H9 (cell line): ENCODE results near the gene ZSCAN25. TPM values are rescaled to one million over a fixed set of nuclear protein-coding genes. Genes with fewer than 3 reads are reported as not detected.
"Not testable (repeated sequence)": the region's sequence is repeated elsewhere in the genome, so short reads cannot be mapped to it uniquely, and the experiment has no call there.

Experiments used
- DNase-seq: peaks from one replicate; pipeline ENCODE4 v3.0.0-alpha.2; 2017
- H2AFZ ChIP-seq: one replicate; pipeline ENCODE4 v1.6.1; 2013; ENCODE audit warnings: mild to moderate bottlenecking, low read length, control low read depth, moderate library complexity
- H2AK5ac ChIP-seq: 2 replicates; pipeline ENCODE4 v1.6.1; 2013; ENCODE audit warnings: low read length, control low read depth, mixed read lengths; ENCODE audit not compliant: insufficient read length
- H2BK120ac ChIP-seq: one replicate; pipeline ENCODE4 v1.6.1; 2013; ENCODE audit warnings: low read depth, mild to moderate bottlenecking, low read length, control low read depth, inconsistent platforms; ENCODE audit not compliant: poor library complexity, severe bottlenecking
- H2BK12ac ChIP-seq: 2 replicates; pipeline ENCODE4 v1.6.1; 2013; ENCODE audit warnings: low read length, control low read depth, mixed read lengths, low read depth; ENCODE audit not compliant: insufficient read length
- H2BK15ac ChIP-seq: 2 replicates; pipeline ENCODE4 v1.6.1; 2013; ENCODE audit warnings: low read depth, low read length, control low read depth
- H2BK20ac ChIP-seq: one replicate; pipeline ENCODE4 v1.6.1; 2013; ENCODE audit warnings: low read depth, mild to moderate bottlenecking, low read length, control low read depth, inconsistent platforms; ENCODE audit not compliant: poor library complexity, severe bottlenecking
- H2BK5ac ChIP-seq: 2 replicates; pipeline ENCODE4 v1.6.1; 2013; ENCODE audit warnings: low read length, control low read depth, mixed read lengths; ENCODE audit not compliant: insufficient read length
- H3K14ac ChIP-seq: 2 replicates; pipeline ENCODE4 v1.6.1; 2013; ENCODE audit warnings: low read length, control low read depth; ENCODE audit not compliant: insufficient read depth
- H3K18ac ChIP-seq: 2 replicates; pipeline ENCODE4 v1.6.1; 2013; ENCODE audit warnings: low read depth, mild to moderate bottlenecking, mixed read lengths, low read length, control low read depth; ENCODE audit not compliant: insufficient read length
- H3K23ac ChIP-seq: 2 replicates; pipeline ENCODE4 v1.6.1; 2013; ENCODE audit warnings: low read length, control low read depth, mixed read lengths, low read depth; ENCODE audit not compliant: insufficient read length
- H3K23me2 ChIP-seq: 2 replicates; pipeline ENCODE4 v1.6.1; 2013; ENCODE audit warnings: low read depth, mild to moderate bottlenecking, mixed read lengths, low read length, control low read depth; ENCODE audit not compliant: insufficient read length, poor library complexity, severe bottlenecking
- H3K27ac ChIP-seq: 2 replicates; pipeline ENCODE4 v1.5.1; 2013; ENCODE audit warnings: low read length, control low read depth, mixed read lengths, low read depth; ENCODE audit not compliant: insufficient read length
- H3K27me3 ChIP-seq: 2 replicates; pipeline ENCODE4 v1.6.1; 2013; ENCODE audit warnings: low read length, control low read depth, inconsistent platforms; ENCODE audit not compliant: insufficient read depth
- H3K4ac ChIP-seq: 2 replicates; pipeline ENCODE4 v1.6.1; 2013; ENCODE audit warnings: low read depth, mild to moderate bottlenecking, control low read depth, inconsistent platforms, low read length, moderate library complexity
- H3K4me1 ChIP-seq: 2 replicates; pipeline ENCODE4 v1.6.1; 2013; ENCODE audit warnings: low read length, control low read depth, inconsistent platforms; ENCODE audit not compliant: insufficient read depth
- H3K4me2 ChIP-seq: 2 replicates; pipeline ENCODE4 v1.6.1; 2013; ENCODE audit warnings: low read length, control low read depth, mixed read lengths; ENCODE audit not compliant: insufficient read length, insufficient read depth
- H3K56ac ChIP-seq: 2 replicates; pipeline ENCODE4 v1.6.1; 2013; ENCODE audit warnings: low read depth, mild to moderate bottlenecking, mixed read lengths, low read length, control low read depth; ENCODE audit not compliant: insufficient read length
- H3K79me1 ChIP-seq: 2 replicates; pipeline ENCODE4 v1.6.1; 2013; ENCODE audit warnings: low read depth, mild to moderate bottlenecking, moderate library complexity, low read length, control low read depth, inconsistent platforms; ENCODE audit not compliant: insufficient read depth, poor library complexity, severe bottlenecking
- H3K79me2 ChIP-seq: 2 replicates; pipeline ENCODE4 v1.6.1; 2013; ENCODE audit warnings: low read length, control low read depth, inconsistent platforms; ENCODE audit not compliant: insufficient read depth
- H3K9ac ChIP-seq: 2 replicates; pipeline ENCODE4 v1.6.1; 2013; ENCODE audit warnings: low read length, control low read depth, mixed read lengths; ENCODE audit not compliant: insufficient read length; ENCODE audit errors: extremely low read depth
- H3K9me3 ChIP-seq: one replicate; pipeline ENCODE4 v1.6.1; 2013; ENCODE audit warnings: low read depth, low read length, inconsistent platforms; ENCODE audit not compliant: control insufficient read depth
- H3T11ph ChIP-seq: one replicate; pipeline ENCODE4 v1.6.1; 2013; ENCODE audit warnings: mild to moderate bottlenecking, low read length, control low read depth, inconsistent platforms
- H4K20me1 ChIP-seq: one replicate; pipeline ENCODE4 v1.6.1; 2013; ENCODE audit not compliant: control insufficient read depth, insufficient read length, insufficient read depth
- H4K5ac ChIP-seq: 2 replicates; pipeline ENCODE4 v1.6.1; 2013; ENCODE audit warnings: low read depth, mild to moderate bottlenecking, mixed read lengths, low read length, control low read depth; ENCODE audit not compliant: insufficient read length
- H4K8ac ChIP-seq: replicated peaks from 2 replicates; pipeline ENCODE4 v1.6.1; 2013; ENCODE audit warnings: low read length, control low read depth, mixed read lengths, low read depth; ENCODE audit not compliant: insufficient read length
- H4K91ac ChIP-seq: 2 replicates; pipeline ENCODE4 v1.6.1; 2013; ENCODE audit warnings: low read depth, mild to moderate bottlenecking, moderate library complexity, mixed read lengths, low read length, control low read depth; ENCODE audit not compliant: insufficient read length
- H3K27ac Mint-ChIP-seq, 3 experiments: 2 replicates in 2 of 3; 3 replicates in 1 of 3; pipeline ENCODE4 v1.8.0; 2020 to 2021; ENCODE audit warnings: mixed read lengths in 3 of 3, mild to moderate bottlenecking in 1 of 3, moderate library complexity in 1 of 3
- H3K27me3 Mint-ChIP-seq: 2 replicates; pipeline ENCODE4 v1.8.0; 2021; ENCODE audit warnings: low read depth, mild to moderate bottlenecking, moderate library complexity, mixed read lengths
- H3K36me3 Mint-ChIP-seq, 3 experiments: 2 replicates in 2 of 3; 3 replicates in 1 of 3; pipeline ENCODE4 v1.8.0; 2020 to 2021; ENCODE audit warnings: low read depth in 3 of 3, mixed read lengths in 3 of 3; ENCODE audit not compliant: insufficient read depth in 1 of 3
- H3K4me1 Mint-ChIP-seq, 2 experiments: 2 replicates each; pipeline ENCODE4 v1.8.0; 2020; ENCODE audit warnings: mixed read lengths in 2 of 2
- H3K4me3 Mint-ChIP-seq, 2 experiments: 2 replicates in 1 of 2; 3 replicates in 1 of 2; pipeline ENCODE4 v1.8.0; 2020 to 2021; ENCODE audit warnings: mild to moderate bottlenecking in 2 of 2, mixed read lengths in 2 of 2, moderate library complexity in 1 of 2
- H3K9me3 Mint-ChIP-seq, 2 experiments: 2 replicates in 1 of 2; 3 replicates in 1 of 2; pipeline ENCODE4 v1.8.0; 2020; ENCODE audit warnings: mild to moderate bottlenecking in 2 of 2, mixed read lengths in 2 of 2, moderate library complexity in 1 of 2
- WGBS: extraction: QIAGEN DNeasy Blood & Tissue Kit; methylation state at CpG from one replicate; pipeline ENCODE4 v1.1.7; 2013; ENCODE audit warnings: missing lambda C conversion rate, low lambda C conversion rate, mixed read lengths; ENCODE audit not compliant: insufficient read length; ENCODE audit errors: extremely low coverage; 5-methylcytosine and 5-hydroxymethylcytosine counted together
- long read RNA-seq: library from polyadenylated mRNA; unstranded; transcript quantifications from one replicate; pipeline ENCODE4 v2.0.0, GENCODE V29; 2020
- total RNA-seq: library from RNA; stranded (reverse); gene quantifications from 2 replicates; pipeline ENCODE4 v1.2.1, GENCODE V29; 2021
- TF ChIP-seq, protein P1 (sequence below): fragments of 200-600 bp; sonication (generic); conservative IDR thresholded peaks from 3 replicates; pipeline ENCODE4 v1.8.0; 2021; ENCODE audit warnings: antibody characterized with exemption, mild to moderate bottlenecking

The ZSCAN25 gene
- 21.3 and 21.5 TPM in 2 replicates for total RNA-seq
- long read RNA-seq, full-length matches to known transcripts, result 31 of 78 reads
- long read RNA-seq, partial matches to known transcripts, result 8 of 78 reads
- long read RNA-seq, other reads (novel, unspliced or antisense), result 39 of 78 reads

DNA sequence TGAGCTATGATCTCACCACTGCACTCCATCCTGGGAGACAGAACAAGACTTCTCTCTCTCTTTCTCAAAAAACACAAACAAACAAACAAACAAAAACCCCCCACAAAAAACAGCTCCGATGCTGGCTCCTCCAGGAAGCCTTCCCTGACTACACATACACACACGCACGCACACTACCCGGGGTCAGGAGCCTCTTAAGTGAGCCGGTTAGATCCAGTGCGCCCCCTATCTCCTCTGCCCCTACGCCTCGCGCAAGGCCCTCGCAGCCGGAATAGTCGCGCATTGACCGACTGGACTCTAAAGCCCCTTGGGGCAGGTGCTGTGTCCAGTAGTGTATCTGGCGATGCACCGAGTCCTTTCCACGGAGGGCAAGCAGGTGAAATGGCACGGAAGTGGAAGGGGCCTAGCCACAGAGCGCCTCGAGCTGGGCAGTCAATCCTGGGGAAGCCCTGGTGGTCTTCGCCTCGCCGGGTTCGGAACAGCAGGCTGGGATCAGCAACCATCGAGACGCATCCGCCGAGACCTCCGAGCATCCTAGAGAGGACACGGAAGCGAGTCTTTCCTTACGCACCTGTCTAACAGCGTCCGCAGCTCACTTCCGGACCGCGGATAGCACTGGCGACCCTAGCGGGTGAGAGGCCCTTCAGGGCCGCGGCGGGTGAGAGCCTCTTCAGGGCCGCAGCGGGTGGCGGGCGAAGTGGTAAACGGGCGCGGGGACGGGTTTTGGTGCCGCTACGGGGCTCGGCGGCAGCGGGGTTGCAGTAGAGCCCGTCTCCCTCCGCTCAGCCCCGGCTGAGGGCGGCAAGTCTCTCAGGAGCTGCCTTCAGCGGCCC is at the start of gene ZSCAN25:
TSS of gene ZSCAN25 (plus strand) at position 588 of the 833 bp plus-strand sequence. CDS start 2,661 bp downstream, outside the sequence.
- Mint-ChIP-seq H3K4me1 (peaks cover 11 to 18% of the 10 kb centered on the region in 2 experiments), H3K9me3 (no peaks in the 10 kb centered on the region; a peak in 2 of 5 replicates)

DNA sequence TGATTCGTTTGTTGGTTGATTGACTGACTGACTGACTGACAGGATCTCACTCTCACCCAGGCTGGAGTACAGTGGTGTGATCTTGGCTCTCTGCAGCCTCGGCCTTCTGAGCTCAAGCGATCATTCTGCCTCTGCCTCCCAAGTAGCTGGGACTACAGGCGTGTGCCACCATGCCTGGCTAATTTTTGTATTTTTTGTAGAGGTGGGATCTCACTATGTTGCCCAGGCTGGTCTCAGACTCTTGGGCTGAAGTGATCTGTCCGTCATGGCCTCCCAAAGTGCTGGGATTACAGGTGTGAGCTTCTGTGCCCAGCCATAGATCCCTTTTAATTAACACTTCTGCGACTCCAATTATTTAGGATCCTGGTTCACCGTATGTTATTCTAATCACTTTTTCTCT is 48.0 kb upstream of the ZSCAN25 start:
- H3K9me3 ChIP-seq, H4K8ac ChIP-seq, H4K91ac ChIP-seq, H3K23me2 ChIP-seq, H3K4ac ChIP-seq, H3K27ac Mint-ChIP-seq, H3K4me3 Mint-ChIP-seq, H2BK20ac ChIP-seq, DNase-seq, H3K27me3 ChIP-seq, H2BK12ac ChIP-seq, H3K27me3 Mint-ChIP-seq, H3K4me1 ChIP-seq, H2AK5ac ChIP-seq, H3K9me3 Mint-ChIP-seq, H2BK5ac ChIP-seq, H2BK15ac ChIP-seq, H4K5ac ChIP-seq, H3K4me1 Mint-ChIP-seq, H3K56ac ChIP-seq, H3T11ph ChIP-seq, H2BK120ac ChIP-seq, H3K4me2 ChIP-seq, H3K79me2 ChIP-seq, H3K23ac ChIP-seq, H3K14ac ChIP-seq, H3K9ac ChIP-seq, H3K79me1 ChIP-seq, H2AFZ ChIP-seq, H3K18ac ChIP-seq, H4K20me1 ChIP-seq, H3K27ac ChIP-seq: not testable (repeated sequence)
- H3K36me3 Mint-ChIP-seq, result peaks cover 41 to 78% (median 64%) of the 10 kb centered on the region in 3 experiments; a peak in 6 of 7 replicates
- WGBS, result no CpG with 5 or more reads among the region's 7 CpGs

More for the DNA sequence above, at the start of gene ZSCAN25:
- Histone ChIP-seq H2BK120ac (no peak within 1 kb of the TSS), H3K9ac (peak within 1 kb of the TSS; percentile 93), H3K27me3 (no peaks in the 10 kb centered on the region), H2BK12ac (no peak within 1 kb of the TSS), H3K23ac (no peak within 1 kb of the TSS), H2AK5ac (no peak within 1 kb of the TSS), H3T11ph (no peak within 1 kb of the TSS), H3K4ac (no peak within 1 kb of the TSS), H3K56ac (peak within 1 kb of the TSS; percentile 3), H4K91ac (no peak within 1 kb of the TSS), H4K8ac (no peak within 1 kb of the TSS), H3K4me2 (peak within 1 kb of the TSS; percentile 38), H3K4me1 (no peaks in the 10 kb centered on the region), H3K79me2 (no peaks in the 10 kb centered on the region), H4K5ac (peak within 1 kb of the TSS; percentile 41), H3K9me3 (no peaks in the 10 kb centered on the region), H2BK5ac (peak within 1 kb of the TSS; percentile 4), H3K18ac (peak within 1 kb of the TSS; percentile 92), H4K20me1 (no peaks in the 10 kb centered on the region), H2AFZ (no peak within 1 kb of the TSS), H3K14ac (peak within 1 kb of the TSS; percentile 90), H3K79me1 (peaks cover 4% of the 10 kb centered on the region), H2BK20ac (no peak within 1 kb of the TSS), H2BK15ac (no peak within 1 kb of the TSS; the same call in 1 of the 2 replicates), H3K23me2 (peaks cover 7% of the 10 kb centered on the region), H3K27ac (no peak within 1 kb of the TSS)
- Mint-ChIP-seq H3K27me3 (peaks cover 6% of the 10 kb centered on the region), H3K36me3 (peaks cover 23 to 40% (median 37%) of the 10 kb centered on the region in 3 experiments), H3K27ac (peak within 1 kb of the TSS; percentile 89 to 99 (median 98)), H3K4me3 (peak within 1 kb of the TSS; percentile 92 to 94)
- TF ChIP-seq, protein P1, sequence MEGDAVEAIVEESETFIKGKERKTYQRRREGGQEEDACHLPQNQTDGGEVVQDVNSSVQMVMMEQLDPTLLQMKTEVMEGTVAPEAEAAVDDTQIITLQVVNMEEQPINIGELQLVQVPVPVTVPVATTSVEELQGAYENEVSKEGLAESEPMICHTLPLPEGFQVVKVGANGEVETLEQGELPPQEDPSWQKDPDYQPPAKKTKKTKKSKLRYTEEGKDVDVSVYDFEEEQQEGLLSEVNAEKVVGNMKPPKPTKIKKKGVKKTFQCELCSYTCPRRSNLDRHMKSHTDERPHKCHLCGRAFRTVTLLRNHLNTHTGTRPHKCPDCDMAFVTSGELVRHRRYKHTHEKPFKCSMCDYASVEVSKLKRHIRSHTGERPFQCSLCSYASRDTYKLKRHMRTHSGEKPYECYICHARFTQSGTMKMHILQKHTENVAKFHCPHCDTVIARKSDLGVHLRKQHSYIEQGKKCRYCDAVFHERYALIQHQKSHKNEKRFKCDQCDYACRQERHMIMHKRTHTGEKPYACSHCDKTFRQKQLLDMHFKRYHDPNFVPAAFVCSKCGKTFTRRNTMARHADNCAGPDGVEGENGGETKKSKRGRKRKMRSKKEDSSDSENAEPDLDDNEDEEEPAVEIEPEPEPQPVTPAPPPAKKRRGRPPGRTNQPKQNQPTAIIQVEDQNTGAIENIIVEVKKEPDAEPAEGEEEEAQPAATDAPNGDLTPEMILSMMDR, result peak; percentile 76
- WGBS, result no CpG with 5 or more reads among the region's 60 CpGs
- DNase-seq, result peak; percentile 96
